Parathyroid adenoma (tissue), 2 donors: ENCODE data around the gene SNX21.
A peak's percentile ranks its signal among the peaks of the same experiment; 100 is the strongest.

ENCODE experiments used
- H2AFZ ChIP-seq: fragments of 300-600 bp; sonication (generic); one replicate; pipeline ENCODE4 v1.7.0; 2017; ENCODE audit warnings: antibody characterized with exemption, mild to moderate bottlenecking
- H3K27ac ChIP-seq: fragments of 300-600 bp; sonication (generic); one replicate; pipeline ENCODE4 v1.7.0; 2017
- H3K27me3 ChIP-seq: fragments of 300-600 bp; sonication (generic); one replicate; pipeline ENCODE4 v1.7.0; 2017; ENCODE audit warnings: low read length; ENCODE audit not compliant: control insufficient read depth, insufficient read depth
- H3K36me3 ChIP-seq: fragments of 300-600 bp; sonication (generic); one replicate; pipeline ENCODE4 v1.7.0; 2017; ENCODE audit warnings: low read length; ENCODE audit not compliant: control insufficient read depth, insufficient read depth
- H3K4me1 ChIP-seq: fragments of 300-600 bp; sonication (generic); one replicate; pipeline ENCODE4 v1.7.0; 2017; ENCODE audit warnings: control low read depth
- H3K4me2 ChIP-seq: fragments of 300-600 bp; sonication (generic); one replicate; pipeline ENCODE4 v1.7.0; 2017; ENCODE audit warnings: low read length
- H3K4me3 ChIP-seq: fragments of 300-600 bp; sonication (generic); one replicate; pipeline ENCODE4 v1.7.0; 2017; ENCODE audit warnings: low read depth, low read length
- H3K79me2 ChIP-seq: fragments of 300-600 bp; sonication (generic); one replicate; pipeline ENCODE4 v1.7.0; 2017; ENCODE audit warnings: control low read depth
- H3K9ac ChIP-seq: fragments of 300-600 bp; sonication (generic); one replicate; pipeline ENCODE4 v1.7.0; 2017; ENCODE audit warnings: mild to moderate bottlenecking
- H3K9me3 ChIP-seq: fragments of 300-600 bp; sonication (generic); one replicate; pipeline ENCODE4 v1.7.0; 2017; ENCODE audit warnings: low read length; ENCODE audit not compliant: control insufficient read depth
- TF ChIP-seq, protein P1 (sequence below): fragments of 300-600 bp; sonication (generic); IDR thresholded peaks from one replicate; pipeline ENCODE4 v1.7.0; 2017; ENCODE audit warnings: antibody characterized with exemption, mild to moderate bottlenecking
- donor health status: primary hyperparathyroidism.

Gene SNX21

GRCh38 chr20:45853484-45853883 is 19.9 kb downstream of the SNX21 start:
- H3K4me2 ChIP-seq, result no peak overlapping the region
- H3K4me3 ChIP-seq, result no peak overlapping the region
- H3K27ac ChIP-seq, result no peak overlapping the region
- TF ChIP-seq, protein P1, sequence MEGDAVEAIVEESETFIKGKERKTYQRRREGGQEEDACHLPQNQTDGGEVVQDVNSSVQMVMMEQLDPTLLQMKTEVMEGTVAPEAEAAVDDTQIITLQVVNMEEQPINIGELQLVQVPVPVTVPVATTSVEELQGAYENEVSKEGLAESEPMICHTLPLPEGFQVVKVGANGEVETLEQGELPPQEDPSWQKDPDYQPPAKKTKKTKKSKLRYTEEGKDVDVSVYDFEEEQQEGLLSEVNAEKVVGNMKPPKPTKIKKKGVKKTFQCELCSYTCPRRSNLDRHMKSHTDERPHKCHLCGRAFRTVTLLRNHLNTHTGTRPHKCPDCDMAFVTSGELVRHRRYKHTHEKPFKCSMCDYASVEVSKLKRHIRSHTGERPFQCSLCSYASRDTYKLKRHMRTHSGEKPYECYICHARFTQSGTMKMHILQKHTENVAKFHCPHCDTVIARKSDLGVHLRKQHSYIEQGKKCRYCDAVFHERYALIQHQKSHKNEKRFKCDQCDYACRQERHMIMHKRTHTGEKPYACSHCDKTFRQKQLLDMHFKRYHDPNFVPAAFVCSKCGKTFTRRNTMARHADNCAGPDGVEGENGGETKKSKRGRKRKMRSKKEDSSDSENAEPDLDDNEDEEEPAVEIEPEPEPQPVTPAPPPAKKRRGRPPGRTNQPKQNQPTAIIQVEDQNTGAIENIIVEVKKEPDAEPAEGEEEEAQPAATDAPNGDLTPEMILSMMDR, result no peak
- peaks cover 37% of the 10 kb centered on the region for H3K79me2 ChIP-seq
- H3K27me3 ChIP-seq, result no peaks in the 10 kb centered on the region
- H3K36me3 ChIP-seq, result no peaks in the 10 kb centered on the region
- no peak overlapping the region for H2AFZ ChIP-seq
- peaks cover 10% of the 10 kb centered on the region for H3K4me1 ChIP-seq
- H3K9me3 ChIP-seq, result no peaks in the 10 kb centered on the region
- no peak overlapping the region for H3K9ac ChIP-seq

- peak within 1 kb of the TSS; percentile 82 for H3K9ac ChIP-seq
- peaks cover 28% of the 10 kb centered on the region for H3K79me2 ChIP-seq
- H3K27ac ChIP-seq, result peak within 1 kb of the TSS; percentile 87
- peak within 1 kb of the TSS; percentile 98 for H3K4me2 ChIP-seq
- no peaks in the 10 kb centered on the region for H3K36me3 ChIP-seq
- H3K9me3 ChIP-seq, result no peaks in the 10 kb centered on the region
- H2AFZ ChIP-seq, result peak within 1 kb of the TSS; percentile 99
- H3K4me1 ChIP-seq, result peaks cover 10% of the 10 kb centered on the region
- peak within 1 kb of the TSS; percentile 84 for H3K4me3 ChIP-seq
- no peaks in the 10 kb centered on the region for H3K27me3 ChIP-seq
- TF ChIP-seq, protein P1, result no peak
Observed at GRCh38 chr20:45857114-45857881, 23.7 kb downstream of the SNX21 start, which contains the start of the genes ACOT8 and ZSWIM3. Gene ACOT8, minus strand, starts transcription at chr20:45857392. Its CDS starts 77 bp downstream, at chr20:45857315. Gene ZSWIM3, plus strand, starts transcription at chr20:45857614. Its CDS starts 212 bp downstream, at chr20:45857826.

GRCh38 chr20:45857882-45858216 is 24.2 kb downstream of the SNX21 start:
- Histone ChIP-seq H2AFZ (peak overlapping the region; percentile 99), H3K79me2 (peaks cover 31% of the 10 kb centered on the region), H3K4me3 (peak overlapping the region; percentile 84), H3K9me3 (no peaks in the 10 kb centered on the region), H3K4me2 (peak overlapping the region; percentile 98), H3K4me1 (peaks cover 10% of the 10 kb centered on the region), H3K27ac (peak overlapping the region; percentile 87), H3K9ac (no peak overlapping the region), H3K36me3 (no peaks in the 10 kb centered on the region), H3K27me3 (no peaks in the 10 kb centered on the region)
- TF ChIP-seq, protein P1, result no peak

DNA sequence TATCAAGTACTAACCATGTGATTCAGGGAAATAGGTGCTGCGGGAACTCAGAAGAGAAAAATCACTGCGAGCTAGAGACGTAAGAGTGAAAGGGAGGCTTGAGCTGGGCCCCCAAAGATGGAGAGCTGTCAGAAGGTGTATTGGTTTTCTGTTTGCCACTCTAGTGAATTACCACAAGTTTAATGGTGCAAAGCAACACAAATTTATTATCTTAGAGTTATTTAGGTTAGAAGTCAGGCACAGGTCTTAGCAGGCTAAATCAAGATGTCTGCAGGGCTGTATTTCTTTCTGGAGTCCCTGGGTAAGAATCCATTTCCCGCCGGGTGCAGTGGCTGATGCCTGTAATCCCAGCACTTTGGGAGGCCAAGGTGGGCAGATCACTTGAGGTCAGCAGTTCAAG is 26.3 kb downstream of the SNX21 start:
- Histone ChIP-seq H3K9ac (no peak overlapping the region), H3K27me3 (no peaks in the 10 kb centered on the region), H3K36me3 (no peaks in the 10 kb centered on the region), H3K4me1 (peaks cover 10% of the 10 kb centered on the region), H3K4me3 (no peak overlapping the region), H3K4me2 (no peak overlapping the region), H2AFZ (no peak overlapping the region), H3K27ac (no peak overlapping the region), H3K9me3 (no peaks in the 10 kb centered on the region), H3K79me2 (peaks cover 24% of the 10 kb centered on the region)
- TF ChIP-seq, protein P1, result no peak
